Esophagus muscularis mucosa (tissue), 4 donors: ENCODE results near the gene USP15.

Experiments used
- CTCF ChIP-seq, 3 experiments: fragments of 200-600 bp in 2 of 3; fragments of 450-650 bp in 1 of 3; sonication (generic) in 2 of 3; IDR thresholded peaks; one replicate each; pipeline ENCODE4 v1.5.1; 2017 to 2019; ENCODE audit warnings: antibody characterized with exemption in 3 of 3, mild to moderate bottlenecking in 2 of 3, moderate library complexity in 1 of 3
- EP300 ChIP-seq: sonication (generic); formaldehyde crosslinking; IDR thresholded peaks from one replicate; pipeline ENCODE4 v1.6.1; 2017; ENCODE audit warnings: antibody characterized with exemption
- POLR2A ChIP-seq: fragments of 450-650 bp; IDR thresholded peaks from one replicate; pipeline ENCODE4 v1.6.1; 2017; ENCODE audit warnings: antibody characterized with exemption, moderate library complexity, mild to moderate bottlenecking, low read depth
- POLR2AphosphoS5 ChIP-seq, 2 donors: sonication (generic); formaldehyde crosslinking; IDR thresholded peaks; one replicate each; pipeline ENCODE4 v1.6.1; 2017; ENCODE audit warnings: antibody characterized with exemption in 2 of 2

GRCh38 chr12:62227091-62227490 is 33.1 kb upstream of the USP15 start:
- TF ChIP-seq POLR2AphosphoS5 (IDR thresholded peaks at IDR 0.05) (no peak), CTCF (IDR thresholded peaks at IDR 0.05) (no peak), POLR2A (no peak), EP300 (no peak)
